GM12864 (cell line): ENCODE results near the gene PCF11.

Source experiments
- DNase-seq: peaks from one replicate; pipeline ENCODE4 v3.0.0-alpha.2; 2011; ENCODE audit warnings: low read depth
- H3K4me3 ChIP-seq: 2 replicates; pipeline ENCODE4 v1.5.1; 2011; ENCODE audit warnings: mild to moderate bottlenecking, low read depth, low read length, control low read depth
- TF ChIP-seq, protein P1 (sequence below): IDR thresholded peaks from 2 replicates; pipeline ENCODE4 v1.5.1; 2011; ENCODE audit warnings: low read depth, mild to moderate bottlenecking, moderate library complexity, low read length, control low read depth, inconsistent platforms; ENCODE audit errors: missing control alignments

Gene PCF11

DNA sequence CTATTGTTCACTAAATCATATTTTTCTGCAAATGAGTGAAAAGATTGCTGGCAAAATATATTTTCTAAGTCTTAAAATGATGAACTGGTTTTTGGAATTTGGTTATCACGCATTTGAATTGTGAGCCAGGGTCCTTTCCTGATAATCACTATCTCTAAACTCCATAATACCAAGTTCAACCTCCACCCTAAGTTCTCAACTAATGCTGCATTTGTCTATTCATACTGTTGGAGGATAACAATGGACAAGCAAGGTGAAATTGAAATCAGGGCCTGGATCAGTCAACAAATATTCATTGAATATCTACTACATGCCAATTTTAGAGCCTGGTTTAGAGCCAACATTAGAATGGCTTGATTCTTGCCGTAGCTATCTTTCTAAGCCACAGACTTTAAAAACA, 4.7 kb upstream of the PCF11 start:
- no peak for DNase-seq
- TF ChIP-seq, protein P1, sequence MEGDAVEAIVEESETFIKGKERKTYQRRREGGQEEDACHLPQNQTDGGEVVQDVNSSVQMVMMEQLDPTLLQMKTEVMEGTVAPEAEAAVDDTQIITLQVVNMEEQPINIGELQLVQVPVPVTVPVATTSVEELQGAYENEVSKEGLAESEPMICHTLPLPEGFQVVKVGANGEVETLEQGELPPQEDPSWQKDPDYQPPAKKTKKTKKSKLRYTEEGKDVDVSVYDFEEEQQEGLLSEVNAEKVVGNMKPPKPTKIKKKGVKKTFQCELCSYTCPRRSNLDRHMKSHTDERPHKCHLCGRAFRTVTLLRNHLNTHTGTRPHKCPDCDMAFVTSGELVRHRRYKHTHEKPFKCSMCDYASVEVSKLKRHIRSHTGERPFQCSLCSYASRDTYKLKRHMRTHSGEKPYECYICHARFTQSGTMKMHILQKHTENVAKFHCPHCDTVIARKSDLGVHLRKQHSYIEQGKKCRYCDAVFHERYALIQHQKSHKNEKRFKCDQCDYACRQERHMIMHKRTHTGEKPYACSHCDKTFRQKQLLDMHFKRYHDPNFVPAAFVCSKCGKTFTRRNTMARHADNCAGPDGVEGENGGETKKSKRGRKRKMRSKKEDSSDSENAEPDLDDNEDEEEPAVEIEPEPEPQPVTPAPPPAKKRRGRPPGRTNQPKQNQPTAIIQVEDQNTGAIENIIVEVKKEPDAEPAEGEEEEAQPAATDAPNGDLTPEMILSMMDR = no peak
- no peak overlapping the region for H3K4me3 ChIP-seq

DNA sequence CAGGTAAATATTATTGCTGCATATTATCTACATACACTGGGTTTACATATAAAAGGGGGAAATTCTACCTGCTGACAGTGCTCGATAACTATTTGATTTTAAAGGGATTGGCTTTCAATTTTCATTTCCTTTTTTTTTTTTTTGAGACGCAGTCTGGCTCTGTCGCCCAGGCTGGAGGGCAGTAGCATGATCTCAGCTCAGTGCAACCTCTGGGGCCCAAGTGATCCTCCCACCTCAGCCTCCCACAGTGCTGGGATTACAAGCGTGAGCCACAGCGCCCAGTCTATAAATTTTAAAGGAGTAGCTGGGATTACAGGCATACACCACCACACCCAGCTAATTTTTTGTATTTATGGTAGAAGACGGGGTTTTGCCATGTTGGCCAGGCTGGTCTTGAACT, 3.2 kb upstream of the PCF11 start:
- no peak for DNase-seq
- no peak overlapping the region for H3K4me3 ChIP-seq
- TF ChIP-seq, protein P1 = no peak

DNA sequence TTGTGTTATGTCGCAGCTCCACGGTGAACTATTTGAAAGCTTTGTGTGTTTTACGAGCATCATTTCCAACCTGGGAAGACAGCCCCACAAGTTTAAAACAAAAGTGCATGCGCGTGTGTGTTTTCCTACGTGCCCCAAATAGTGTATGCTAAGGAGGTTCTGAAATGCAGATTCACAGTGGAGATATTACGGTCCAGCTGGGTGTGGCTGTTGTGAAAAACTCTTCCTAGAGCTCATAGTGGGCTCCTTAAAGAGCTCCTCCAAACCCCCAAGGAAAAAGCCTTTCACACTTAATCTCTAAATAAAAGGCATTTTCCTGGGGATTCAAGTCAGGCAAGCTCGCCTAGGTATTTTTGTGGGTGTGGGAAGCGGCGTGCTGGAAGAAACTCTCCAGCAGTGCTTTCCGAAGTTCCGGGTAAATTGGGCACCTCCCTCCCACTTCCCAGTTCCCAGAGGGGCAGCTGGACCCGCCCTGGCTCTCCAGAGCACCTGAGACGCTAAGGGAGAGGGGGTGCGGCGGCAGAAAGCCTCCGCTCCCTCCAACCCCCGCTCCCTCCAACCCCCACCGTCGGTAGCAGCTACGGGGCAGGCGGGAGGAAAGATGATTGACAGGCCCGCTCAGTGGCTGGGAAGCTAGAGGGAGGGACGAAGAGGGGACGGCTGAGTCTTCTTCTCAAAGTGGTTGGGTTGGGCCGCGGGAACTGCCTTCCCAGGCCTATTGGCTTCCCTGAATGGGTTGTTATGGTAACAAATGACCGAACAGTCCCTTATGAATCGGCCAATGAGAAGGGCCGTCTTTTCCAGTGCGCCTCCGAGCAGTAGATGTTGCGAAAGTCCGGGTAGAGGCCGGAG, 561 bp upstream of the PCF11 start:
- DNase-seq = peak; percentile 99

DNA sequence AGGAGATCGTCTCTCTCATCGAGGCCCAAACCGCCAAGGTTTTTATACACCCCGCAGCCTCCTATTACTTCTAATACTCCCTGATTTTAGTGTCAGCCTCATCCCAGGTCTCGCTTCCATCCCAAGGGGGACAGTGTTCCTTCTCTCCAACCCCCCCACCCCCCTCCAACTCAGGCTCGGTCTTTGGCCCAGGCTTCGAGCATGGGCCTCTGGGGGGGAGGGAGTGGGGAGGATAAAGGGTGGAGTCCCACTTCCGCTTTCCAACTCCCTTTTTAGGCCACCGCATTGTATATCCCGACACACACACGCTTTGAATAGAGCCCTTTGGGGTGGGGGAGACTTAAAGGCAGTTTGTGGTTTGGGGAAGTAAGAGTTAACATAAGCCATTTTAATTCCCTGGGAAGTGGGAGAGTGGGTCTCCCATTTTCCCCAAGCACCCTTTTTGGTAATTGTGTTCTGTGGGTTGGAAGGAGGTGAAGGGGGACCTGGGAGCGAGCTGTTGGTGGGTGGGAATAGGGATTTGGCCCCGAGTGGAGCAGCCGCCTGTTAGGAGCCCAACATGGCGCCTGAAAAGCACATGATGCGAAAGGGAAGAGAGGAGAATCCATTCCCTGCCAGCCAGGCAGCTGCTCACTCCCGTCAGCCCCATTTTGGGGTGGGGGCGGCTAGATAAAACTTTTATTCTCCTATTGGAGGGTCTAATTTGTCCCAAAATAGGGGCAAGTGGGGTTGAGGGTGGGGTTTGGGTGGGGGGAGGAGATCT, 844 bp downstream of the PCF11 start:
- peak overlapping the region; percentile 66 for H3K4me3 ChIP-seq
- TF ChIP-seq, protein P1 = no peak
- no peak for DNase-seq

More for the DNA sequence above, 561 bp upstream of the PCF11 start:
- TF ChIP-seq, protein P1 = no peak
- peak overlapping the region; percentile 92 for H3K4me3 ChIP-seq

DNA sequence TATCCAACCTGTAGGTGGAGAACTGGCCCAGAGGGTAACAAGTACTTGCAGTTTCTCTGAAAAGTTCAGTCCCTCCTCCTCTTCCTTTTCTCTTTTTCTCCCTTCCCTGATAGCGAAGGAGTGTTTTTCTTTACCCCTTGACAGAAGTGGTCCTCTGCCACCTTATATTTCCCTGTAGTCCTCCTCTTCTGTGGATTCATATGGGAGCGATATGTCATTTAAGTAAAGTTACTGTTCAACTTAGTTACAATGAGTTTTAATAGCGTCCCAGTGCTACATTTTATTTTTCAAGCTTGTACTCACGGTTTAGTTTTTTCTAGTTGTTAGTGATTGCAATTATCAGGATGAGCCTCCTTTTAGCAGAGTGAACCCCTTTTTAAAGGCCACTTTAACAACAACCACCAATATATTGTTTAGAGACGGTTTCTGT, 1.4 kb downstream of the PCF11 start:
- TF ChIP-seq, protein P1 = no peak
- H3K4me3 ChIP-seq = peak overlapping the region; percentile 66
- DNase-seq = no peak

DNA sequence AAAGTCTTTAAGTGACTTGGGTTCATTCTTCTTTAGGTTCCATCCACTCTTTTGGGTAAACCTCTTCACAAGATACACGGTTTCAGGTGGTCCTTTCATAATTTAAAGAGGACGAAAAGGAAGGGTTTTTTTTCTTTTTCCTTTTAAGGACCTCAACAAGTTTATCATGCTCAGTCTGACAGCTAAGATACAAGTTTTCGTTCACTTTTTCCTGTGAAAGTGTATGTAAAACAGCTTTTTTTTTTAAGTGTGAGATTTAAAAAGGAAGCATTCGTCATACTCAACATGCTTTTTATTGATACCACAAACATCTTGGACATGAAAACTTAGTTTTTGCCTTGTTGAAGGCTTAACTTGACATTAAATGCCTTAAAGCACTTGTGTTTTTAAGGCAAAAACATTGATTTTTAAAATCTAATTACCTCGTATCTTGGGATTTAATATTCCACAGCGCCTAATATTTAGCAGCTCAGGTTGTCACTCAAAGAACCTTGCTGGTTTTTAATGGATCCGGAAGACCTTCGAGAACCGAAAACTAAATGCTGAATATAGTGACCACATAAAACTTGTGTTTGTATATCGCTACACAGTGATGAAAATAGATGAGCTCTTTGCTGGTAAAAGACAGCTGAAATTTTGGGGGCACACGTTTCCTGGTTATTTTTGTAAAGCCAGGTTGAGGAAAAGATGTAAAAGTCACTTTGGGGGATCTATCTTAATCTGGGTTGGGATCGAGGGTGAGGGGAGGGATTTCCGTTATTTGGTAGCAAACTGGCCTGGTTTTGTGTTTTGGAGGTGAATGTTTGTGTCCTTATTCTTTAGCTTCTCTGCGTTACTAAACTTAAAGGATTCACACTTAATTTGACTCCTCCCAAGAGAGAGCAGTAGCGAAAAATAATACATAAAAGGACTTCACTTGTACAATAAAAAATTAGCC, 2.3 kb downstream of the PCF11 start:
- H3K4me3 ChIP-seq = peak overlapping the region; percentile 66
- DNase-seq = no peak
- TF ChIP-seq, protein P1 = no peak
